Skeletal muscle satellite cell (primary cell): ENCODE results near the gene CIDEA.

Experiments used
- H3K27me3 ChIP-seq: 2 replicates; pipeline ENCODE4 v1.7.0; 2013; ENCODE audit warnings: low read length; ENCODE audit not compliant: control insufficient read depth, insufficient read depth
- H3K36me3 ChIP-seq: 2 replicates; pipeline ENCODE4 v1.7.0; 2013; ENCODE audit warnings: mild to moderate bottlenecking, control low read depth, low read length; ENCODE audit not compliant: insufficient read depth
- H3K4me1 ChIP-seq: 2 replicates; pipeline ENCODE4 v1.7.0; 2013; ENCODE audit warnings: low read length; ENCODE audit not compliant: control insufficient read depth, insufficient read depth
- H3K4me2 ChIP-seq: 2 replicates; pipeline ENCODE4 v1.7.0; 2013; ENCODE audit warnings: mild to moderate bottlenecking, low read length
- H3K4me3 ChIP-seq: 2 replicates; pipeline ENCODE4 v1.7.0; 2013; ENCODE audit warnings: low read length
- H3K9ac ChIP-seq: 2 replicates; pipeline ENCODE4 v1.7.0; 2013; ENCODE audit warnings: mild to moderate bottlenecking, low read depth, low read length, moderate library complexity
- H3K9me3 ChIP-seq: replicated peaks from 2 replicates; pipeline ENCODE4 v1.7.0; 2013; ENCODE audit warnings: mild to moderate bottlenecking, control low read depth, low read length

Gene CIDEA

DNA sequence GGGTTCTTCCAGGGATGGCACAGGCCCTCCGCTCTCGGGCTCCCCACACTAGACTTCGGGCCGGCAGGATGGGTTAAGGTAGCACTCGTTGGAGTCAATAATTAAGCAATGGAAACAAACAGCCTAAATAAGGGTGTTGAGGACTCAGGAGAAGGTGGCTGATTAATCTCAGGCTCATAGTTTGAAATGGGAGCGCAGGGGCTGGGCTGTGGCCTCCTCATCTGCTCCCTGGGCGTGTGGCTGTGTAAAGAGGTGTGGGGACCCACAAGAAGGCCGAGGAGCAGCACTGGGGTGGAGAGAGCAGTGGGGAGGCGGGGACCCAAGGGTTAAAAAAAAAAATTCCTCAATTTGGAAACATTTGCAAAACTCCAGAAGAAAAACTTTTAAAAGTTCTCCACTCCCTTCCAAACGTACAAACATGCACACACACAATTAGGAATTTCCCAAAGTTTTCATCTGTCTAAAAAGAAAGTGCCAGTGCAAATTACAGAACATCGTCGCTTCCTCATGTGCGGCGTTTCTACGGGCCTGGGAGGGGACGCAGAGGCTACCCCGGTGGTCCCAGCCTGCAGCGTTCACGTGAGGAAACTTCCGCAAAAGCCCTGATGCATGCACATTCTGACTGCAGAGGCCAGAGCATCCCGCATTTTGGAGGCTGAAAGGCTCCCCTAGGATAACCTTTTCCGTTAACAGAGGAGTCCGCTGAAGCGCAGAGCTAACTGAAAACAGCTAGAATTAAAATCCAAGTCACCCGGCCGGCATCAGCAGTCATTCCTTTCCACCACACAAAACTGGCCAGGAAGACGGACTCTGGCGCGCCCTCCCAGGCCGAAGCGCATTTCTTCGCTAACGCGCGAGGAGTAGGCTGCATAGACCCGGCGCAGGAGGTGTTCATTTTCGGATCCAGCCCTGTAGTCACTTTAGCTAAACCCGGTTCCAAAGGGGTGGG lies 52.9 kb downstream of the CIDEA start:
- Histone ChIP-seq H3K9me3 (no peaks in the 10 kb centered on the region), H3K4me3 (peak overlapping the region; percentile 92), H3K36me3 (peaks cover 30% of the 10 kb centered on the region), H3K9ac (peak overlapping the region; percentile 100), H3K4me1 (peaks cover 21% of the 10 kb centered on the region), H3K4me2 (peak overlapping the region; percentile 89), H3K27me3 (no peaks in the 10 kb centered on the region)

DNA sequence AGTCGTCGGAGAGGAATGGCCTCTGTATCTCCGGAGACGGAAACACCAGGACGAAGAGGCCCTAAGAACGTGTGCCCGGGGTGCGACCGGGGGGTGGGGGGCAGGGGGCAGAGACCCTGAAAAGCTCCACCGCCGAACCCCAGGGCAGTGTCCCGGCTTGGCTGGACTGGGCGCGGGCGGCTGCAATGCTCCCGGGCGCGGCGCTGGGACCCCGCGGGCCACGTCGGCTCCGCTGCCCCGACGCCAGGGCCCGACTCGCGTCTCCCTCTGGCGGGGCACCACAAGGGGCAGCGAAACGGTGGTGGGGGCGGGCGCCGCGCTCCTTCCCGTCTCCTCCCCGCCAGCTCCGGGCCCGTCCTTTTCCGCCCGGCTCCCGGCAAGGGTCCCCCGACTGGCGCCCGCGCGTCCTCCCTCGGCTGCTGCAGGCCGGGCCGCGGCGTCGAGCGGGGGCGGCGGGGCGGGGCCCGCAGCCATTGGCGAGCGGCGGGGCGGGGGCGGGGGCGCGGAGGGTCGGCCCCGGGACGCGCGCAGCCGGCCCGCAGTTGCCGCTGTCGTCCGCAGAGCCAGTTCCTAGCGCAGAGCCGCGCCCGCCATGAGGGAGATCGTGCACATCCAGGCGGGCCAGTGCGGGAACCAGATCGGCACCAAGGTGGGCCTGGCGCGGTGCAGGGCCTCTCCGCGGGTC lies 53.7 kb downstream of the CIDEA start, which contains the start of gene TUBB6:
Gene TUBB6 (plus strand): TSS at position 541 of the 685 bp plus-strand sequence. CDS start 52 bp downstream, at position 593.
- peak within 1 kb of the TSS; percentile 95 for H3K4me2 ChIP-seq
- no peaks in the 10 kb centered on the region for H3K9me3 ChIP-seq
- H3K4me3 ChIP-seq = peak within 1 kb of the TSS; percentile 92
- peak within 1 kb of the TSS; percentile 100 for H3K9ac ChIP-seq
- H3K27me3 ChIP-seq = no peaks in the 10 kb centered on the region
- H3K36me3 ChIP-seq = peaks cover 36% of the 10 kb centered on the region
- H3K4me1 ChIP-seq = peaks cover 26% of the 10 kb centered on the region

DNA sequence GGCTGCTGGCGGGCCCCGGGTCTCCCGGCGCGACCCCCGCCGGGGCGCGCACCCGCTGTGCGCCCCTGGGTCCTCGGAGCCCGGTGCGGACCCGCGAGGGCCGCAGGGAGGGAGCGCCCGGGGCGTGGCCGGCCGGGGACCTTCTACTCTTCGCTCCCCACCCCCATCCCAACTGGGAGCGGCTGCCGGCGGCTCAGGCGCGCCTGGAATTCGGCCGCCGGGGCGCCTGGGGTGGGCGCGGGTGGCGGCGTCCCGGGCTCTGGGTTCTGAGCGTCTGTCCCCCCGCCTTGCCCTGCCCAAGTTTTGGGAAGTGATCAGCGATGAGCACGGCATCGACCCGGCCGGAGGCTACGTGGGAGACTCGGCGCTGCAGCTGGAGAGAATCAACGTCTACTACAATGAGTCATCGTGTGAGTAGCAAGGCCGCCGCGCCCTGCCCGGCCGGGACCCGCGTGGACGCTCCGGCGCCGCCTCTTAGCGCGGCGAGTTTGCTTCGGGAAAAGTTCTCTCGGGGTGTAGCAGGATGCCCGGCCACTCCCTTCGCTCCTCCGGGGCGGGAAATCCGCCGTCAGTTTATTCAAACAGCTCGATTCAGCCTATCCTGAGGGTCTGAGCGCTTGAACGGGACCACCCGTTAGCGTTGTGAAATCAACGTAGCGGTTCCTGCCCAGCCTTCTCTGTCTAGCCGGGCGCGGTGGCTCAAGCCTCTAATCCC lies 54.4 kb downstream of the CIDEA start:
- peak overlapping the region; percentile 100 for H3K9ac ChIP-seq
- no peaks in the 10 kb centered on the region for H3K9me3 ChIP-seq
- peaks cover 33% of the 10 kb centered on the region for H3K4me1 ChIP-seq
- peaks cover 43% of the 10 kb centered on the region for H3K36me3 ChIP-seq
- peak overlapping the region; percentile 95 for H3K4me2 ChIP-seq
- H3K27me3 ChIP-seq = no peaks in the 10 kb centered on the region
- peak overlapping the region; percentile 92 for H3K4me3 ChIP-seq

DNA sequence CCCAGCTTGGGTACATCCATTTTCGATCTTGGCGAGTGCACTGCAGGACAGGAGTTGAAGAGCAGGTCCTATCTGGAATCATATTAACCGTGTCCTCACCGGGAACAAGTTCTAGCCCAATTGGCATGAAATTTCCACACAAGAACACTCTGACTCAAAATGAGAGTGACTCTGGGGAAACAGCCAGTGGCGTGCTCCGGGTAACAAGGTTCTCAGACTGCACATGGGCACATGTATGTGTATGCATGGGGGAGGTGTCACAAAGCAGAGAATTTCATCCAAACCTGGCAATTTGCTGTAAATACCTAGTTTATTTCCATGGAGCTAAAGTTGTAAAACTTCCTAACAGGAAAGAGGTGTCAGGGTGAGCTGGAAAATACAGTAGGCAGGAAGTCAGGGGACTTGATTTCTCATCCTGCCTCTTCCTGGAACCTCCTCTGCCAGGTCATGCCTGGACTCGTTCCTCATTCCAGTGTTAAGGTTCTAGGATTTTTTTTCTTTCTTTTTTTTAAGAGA lies 55.6 kb downstream of the CIDEA start:
- Histone ChIP-seq H3K9ac (peak overlapping the region; percentile 100), H3K36me3 (peaks cover 55% of the 10 kb centered on the region), H3K9me3 (no peaks in the 10 kb centered on the region), H3K27me3 (no peaks in the 10 kb centered on the region), H3K4me3 (peak overlapping the region; percentile 92), H3K4me2 (peak overlapping the region; percentile 95), H3K4me1 (peaks cover 45% of the 10 kb centered on the region)

DNA sequence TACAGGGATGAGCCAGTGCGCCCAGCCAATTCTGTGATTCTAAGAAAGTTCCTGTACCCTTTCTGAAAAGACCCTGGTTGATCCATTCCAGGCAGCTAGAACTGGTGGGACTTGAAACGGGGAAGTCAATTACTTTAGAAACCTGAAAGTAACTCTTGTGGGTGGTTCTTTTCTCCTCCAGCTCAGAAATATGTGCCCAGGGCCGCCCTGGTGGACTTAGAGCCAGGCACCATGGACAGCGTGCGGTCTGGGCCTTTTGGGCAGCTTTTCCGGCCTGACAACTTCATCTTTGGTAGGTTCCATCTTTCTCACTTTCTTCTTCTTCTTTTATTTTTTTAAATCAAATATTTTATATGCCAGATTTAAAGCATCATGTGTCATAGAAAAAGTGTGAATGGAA lies 56.6 kb downstream of the CIDEA start:
- peak overlapping the region; percentile 71 for H3K4me2 ChIP-seq
- H3K9ac ChIP-seq = no peak overlapping the region
- peak overlapping the region; percentile 51 for H3K4me3 ChIP-seq
- no peaks in the 10 kb centered on the region for H3K27me3 ChIP-seq
- H3K9me3 ChIP-seq = no peaks in the 10 kb centered on the region
- peaks cover 65% of the 10 kb centered on the region for H3K36me3 ChIP-seq
- peaks cover 54% of the 10 kb centered on the region for H3K4me1 ChIP-seq

DNA sequence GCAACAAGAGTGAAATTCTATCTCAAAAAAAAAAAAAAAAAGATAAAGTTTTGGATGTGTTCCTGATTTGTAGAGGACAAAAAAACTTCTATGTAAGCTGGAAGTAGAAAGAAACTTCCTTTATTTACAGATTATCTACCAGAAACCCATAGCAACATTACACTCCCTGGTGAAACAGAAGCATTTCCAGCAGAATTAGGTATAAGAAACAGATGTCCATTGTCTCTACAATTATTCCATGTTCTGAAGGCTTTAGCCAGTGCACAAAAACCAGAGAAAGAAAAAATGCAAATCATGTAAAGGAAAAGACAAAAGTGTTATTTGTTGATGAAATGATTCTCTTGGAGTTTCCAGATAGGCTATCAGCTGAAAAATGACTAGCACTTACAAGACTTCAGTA lies 58.8 kb downstream of the CIDEA start:
- no peak overlapping the region for H3K4me3 ChIP-seq
- H3K9me3 ChIP-seq = no peaks in the 10 kb centered on the region
- no peaks in the 10 kb centered on the region for H3K27me3 ChIP-seq
- H3K9ac ChIP-seq = peak overlapping the region; percentile 34
- peaks cover 64% of the 10 kb centered on the region for H3K4me1 ChIP-seq
- peak overlapping the region; percentile 55 for H3K4me2 ChIP-seq
- peaks cover 87% of the 10 kb centered on the region for H3K36me3 ChIP-seq

DNA sequence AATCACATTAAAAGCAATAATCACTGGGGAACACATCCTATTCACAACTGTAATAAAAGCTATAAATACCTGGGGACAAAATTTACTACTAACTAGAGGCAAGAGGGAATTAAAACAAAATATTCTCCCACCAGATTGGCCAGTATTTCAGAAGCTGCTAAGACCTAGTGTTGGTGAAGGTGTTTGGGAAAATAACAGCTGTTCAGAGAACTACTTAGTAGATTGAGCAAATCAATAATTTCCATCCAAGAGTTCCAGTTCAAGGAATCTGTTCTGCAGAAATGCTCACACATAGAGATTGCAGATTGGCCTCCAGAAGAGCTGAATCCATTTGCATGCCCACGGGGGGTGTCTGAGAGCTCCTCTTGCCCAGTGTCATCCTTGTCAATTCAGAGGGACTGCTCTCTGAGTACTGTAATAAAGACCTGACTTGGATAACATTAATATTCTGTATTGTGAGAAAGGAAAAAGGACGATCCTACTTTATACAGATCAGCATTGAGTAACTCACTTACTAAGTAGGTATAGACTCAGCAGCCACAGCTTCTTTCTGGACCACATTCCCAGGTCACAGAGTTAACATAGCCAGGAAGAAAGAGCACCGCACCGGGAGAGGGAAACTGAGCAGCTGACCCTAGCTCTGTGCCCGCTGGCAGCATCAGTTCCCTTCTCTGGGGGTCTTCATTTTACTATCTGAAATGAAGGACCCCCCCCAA lies 59.5 kb downstream of the CIDEA start:
- Histone ChIP-seq H3K4me3 (no peak overlapping the region), H3K4me1 (peaks cover 69% of the 10 kb centered on the region), H3K9me3 (no peaks in the 10 kb centered on the region), H3K4me2 (peak overlapping the region; percentile 55), H3K9ac (peak overlapping the region; percentile 34), H3K36me3 (peaks cover 93% of the 10 kb centered on the region), H3K27me3 (no peaks in the 10 kb centered on the region)

DNA sequence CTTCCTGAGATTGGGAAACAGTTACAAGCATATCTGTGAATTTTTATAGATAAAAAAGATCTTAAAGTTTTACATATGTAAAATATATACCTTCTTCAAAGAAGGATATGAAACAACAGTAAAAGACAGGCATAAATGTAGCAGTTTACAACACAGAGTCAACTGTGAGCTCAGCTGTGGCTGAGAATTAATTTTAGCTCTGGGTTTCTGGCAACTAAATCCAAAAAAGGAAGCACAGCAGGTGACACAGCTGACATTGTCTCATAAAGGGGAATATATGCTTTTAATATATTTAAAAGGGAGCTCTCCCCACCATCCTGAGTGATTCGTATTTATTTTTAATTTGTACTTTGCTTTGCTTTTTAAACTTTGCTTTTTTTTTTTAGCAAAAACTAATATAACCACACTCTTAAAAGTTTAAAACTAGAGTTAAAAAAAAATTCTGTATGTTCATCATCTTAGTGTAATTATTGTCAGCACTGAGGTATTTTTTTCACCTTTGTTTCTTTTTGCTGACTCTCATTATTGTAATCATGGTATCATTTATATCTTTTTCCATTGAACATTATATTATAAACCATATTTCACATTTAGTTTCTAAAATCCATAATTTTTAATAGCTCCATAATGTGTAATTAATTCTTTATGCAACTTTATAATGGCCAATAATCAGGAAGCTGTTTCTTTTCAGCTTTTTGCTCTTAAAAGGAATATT lies 60.6 kb downstream of the CIDEA start:
- Histone ChIP-seq H3K4me3 (no peak overlapping the region), H3K4me1 (peaks cover 67% of the 10 kb centered on the region), H3K27me3 (no peaks in the 10 kb centered on the region), H3K9me3 (no peaks in the 10 kb centered on the region), H3K9ac (peak overlapping the region; percentile 34), H3K4me2 (peak overlapping the region; percentile 55), H3K36me3 (peaks cover 92% of the 10 kb centered on the region)

DNA sequence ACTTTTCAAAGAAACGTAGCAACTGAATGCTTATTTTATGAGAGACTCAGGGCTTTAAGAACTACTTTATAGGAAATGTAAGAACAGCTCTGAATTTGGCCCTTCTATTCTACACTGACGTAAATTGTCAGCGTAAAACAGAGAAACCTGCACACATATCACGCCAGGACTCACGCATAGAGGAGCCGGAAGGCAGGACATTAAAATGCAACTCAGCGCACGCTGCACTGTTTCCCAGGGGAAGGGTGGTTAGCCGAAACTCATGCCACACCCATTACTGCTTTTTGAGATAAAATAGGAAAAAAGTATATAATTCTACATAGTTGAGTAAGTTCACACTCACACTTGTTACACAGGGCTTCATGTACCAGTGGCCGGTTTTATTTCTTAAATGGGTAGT lies 61.3 kb downstream of the CIDEA start:
- Histone ChIP-seq H3K4me3 (no peak overlapping the region), H3K4me1 (peaks cover 61% of the 10 kb centered on the region), H3K27me3 (no peaks in the 10 kb centered on the region), H3K9me3 (no peaks in the 10 kb centered on the region), H3K4me2 (peak overlapping the region; percentile 35), H3K9ac (peak overlapping the region; percentile 32), H3K36me3 (peaks cover 90% of the 10 kb centered on the region)

DNA sequence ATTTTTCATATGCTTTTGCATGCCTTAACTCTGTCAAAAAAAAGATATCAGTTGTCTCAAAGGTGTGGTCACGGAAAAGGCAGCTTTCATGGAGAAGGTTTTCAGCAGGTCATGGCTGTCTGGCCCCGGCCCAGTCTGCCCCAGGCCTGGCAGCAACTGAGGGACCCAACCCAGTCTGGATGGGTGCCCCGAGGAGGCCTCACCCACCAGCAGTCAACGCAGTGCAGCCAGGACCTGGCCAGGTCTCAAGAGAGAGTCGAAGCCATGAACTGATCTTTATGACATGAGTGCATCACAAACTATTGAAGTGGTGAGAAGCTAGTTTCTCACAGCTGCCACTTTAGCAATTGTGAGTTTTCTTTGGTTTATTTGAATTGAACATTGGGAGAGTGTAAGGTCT lies 61.8 kb downstream of the CIDEA start:
- H3K36me3 ChIP-seq = peaks cover 90% of the 10 kb centered on the region
- peaks cover 59% of the 10 kb centered on the region for H3K4me1 ChIP-seq
- no peaks in the 10 kb centered on the region for H3K9me3 ChIP-seq
- H3K4me3 ChIP-seq = peak overlapping the region; percentile 17
- H3K9ac ChIP-seq = peak overlapping the region; percentile 32
- no peaks in the 10 kb centered on the region for H3K27me3 ChIP-seq
- H3K4me2 ChIP-seq = peak overlapping the region; percentile 35
